Activated CD4-positive, alpha-beta T cell treated with anti-CD3 and anti-CD28 coated beads for 1 hour (primary cell): ENCODE data around the gene ACTN4.

Experiments
- DNase-seq: peaks from one replicate; pipeline ENCODE4 v3.0.0-alpha.2; 2020

ACTN4 gene

DNA sequence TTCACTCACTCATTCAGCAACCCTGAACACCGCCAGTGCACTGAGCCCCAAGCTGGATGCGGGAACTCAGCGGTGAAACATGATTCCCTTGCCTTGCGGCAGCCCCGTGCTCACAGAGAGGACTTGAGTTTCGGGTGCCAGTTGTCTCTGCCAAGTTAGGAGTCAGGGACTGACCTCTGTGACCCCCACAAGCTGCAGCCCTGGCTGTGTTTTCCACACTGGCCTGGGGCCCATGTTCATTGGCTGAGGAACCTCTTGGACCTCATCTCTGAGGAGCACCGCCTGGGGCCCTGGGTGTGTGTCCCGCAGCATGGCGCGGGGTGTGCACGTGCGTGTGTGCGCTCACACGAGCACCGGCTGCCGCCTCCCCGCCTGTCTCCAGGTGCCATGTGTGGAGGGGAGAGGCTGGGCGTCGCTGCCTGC is 65.8 kb downstream of the ACTN4 start:
- DNase-seq, result no peak

DNA sequence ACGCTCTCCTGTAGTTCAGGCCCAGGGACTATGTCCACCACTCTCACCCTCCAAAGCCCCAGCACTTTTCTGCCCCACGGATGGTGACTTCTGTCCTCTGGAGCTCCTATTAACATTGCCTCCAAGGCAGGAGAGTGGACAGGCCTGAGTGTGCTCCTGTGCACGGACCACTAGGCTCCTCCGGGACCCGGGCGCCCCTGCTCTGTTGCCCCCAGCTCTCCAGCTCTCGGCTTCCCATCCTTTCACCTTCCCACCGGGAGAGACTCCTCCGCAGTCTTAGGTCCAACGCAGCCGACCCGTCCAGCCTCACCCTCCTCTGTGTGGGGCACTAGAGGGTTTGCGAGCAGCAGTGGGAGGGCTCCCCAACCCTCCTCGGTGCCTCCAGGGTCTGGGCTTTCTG is 66.4 kb downstream of the ACTN4 start:
- DNase-seq, result no peak

DNA sequence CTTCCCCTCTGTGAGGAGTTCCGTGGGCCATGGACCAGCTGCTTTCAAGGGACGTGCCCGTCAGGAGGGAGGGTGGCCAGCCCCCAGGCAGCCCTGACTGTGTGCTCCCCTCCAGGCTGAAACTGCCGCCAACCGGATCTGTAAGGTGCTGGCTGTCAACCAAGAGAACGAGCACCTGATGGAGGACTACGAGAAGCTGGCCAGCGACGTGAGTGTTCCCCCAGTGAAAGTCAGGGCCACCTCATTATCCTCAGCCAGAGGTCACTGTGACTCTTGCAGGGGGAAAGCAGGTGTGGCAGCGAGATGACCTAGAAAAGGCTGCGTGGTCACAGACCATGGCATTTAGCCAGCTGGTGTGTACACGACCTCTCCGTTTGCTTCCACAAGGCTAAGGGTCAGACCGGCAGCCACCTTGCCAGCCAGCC is 66.9 kb downstream of the ACTN4 start:
- DNase-seq, result no peak

DNA sequence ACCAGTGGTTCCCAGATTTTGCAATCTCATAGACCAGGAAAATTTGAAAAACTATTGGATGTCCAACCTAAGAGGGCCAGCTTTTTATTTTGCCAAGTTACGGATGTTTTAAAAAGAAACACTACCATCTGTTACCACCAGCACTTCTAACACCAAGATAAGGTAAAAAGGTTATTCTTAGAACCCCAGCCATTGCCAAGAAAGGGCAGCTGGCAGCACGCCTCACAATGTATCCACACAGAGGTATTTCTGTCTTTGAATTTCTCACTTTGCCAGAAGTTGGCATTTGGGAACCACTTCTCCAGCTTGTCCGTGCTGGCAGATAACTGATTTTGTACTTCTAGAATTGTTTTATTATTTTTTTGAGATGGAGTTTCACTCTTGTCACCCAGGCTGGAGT is 68.1 kb downstream of the ACTN4 start:
- no peak for DNase-seq

DNA sequence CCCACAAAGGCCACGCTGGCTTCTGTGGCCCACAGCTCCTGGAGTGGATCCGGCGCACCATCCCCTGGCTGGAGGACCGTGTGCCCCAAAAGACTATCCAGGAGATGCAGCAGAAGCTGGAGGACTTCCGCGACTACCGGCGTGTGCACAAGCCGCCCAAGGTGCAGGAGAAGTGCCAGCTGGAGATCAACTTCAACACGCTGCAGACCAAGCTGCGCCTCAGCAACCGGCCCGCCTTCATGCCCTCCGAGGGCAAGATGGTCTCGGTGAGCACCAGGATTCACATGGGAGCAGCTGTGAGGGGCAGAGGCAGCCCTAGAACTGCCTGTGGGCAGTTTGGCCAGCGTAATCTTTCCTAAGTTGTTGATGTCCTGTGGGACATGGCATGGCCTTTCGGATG is 69.6 kb downstream of the ACTN4 start:
- DNase-seq, result no peak

DNA sequence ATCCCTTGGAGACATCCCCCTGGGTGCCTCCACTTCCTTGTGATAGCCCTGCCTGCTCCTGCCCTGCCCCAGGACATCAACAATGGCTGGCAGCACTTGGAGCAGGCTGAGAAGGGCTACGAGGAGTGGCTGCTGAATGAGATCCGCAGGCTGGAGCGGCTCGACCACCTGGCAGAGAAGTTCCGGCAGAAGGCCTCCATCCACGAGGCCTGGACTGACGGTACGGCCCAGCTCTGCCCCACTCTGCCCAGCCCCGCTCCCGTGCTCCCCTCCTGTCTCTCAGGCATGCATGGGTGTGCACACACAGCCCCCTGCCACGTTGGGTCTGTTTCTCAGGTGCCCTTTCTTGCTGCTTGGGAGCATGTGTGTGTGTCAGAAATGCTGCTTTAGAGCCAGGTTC is 70.4 kb downstream of the ACTN4 start:
- DNase-seq, result no peak

DNA sequence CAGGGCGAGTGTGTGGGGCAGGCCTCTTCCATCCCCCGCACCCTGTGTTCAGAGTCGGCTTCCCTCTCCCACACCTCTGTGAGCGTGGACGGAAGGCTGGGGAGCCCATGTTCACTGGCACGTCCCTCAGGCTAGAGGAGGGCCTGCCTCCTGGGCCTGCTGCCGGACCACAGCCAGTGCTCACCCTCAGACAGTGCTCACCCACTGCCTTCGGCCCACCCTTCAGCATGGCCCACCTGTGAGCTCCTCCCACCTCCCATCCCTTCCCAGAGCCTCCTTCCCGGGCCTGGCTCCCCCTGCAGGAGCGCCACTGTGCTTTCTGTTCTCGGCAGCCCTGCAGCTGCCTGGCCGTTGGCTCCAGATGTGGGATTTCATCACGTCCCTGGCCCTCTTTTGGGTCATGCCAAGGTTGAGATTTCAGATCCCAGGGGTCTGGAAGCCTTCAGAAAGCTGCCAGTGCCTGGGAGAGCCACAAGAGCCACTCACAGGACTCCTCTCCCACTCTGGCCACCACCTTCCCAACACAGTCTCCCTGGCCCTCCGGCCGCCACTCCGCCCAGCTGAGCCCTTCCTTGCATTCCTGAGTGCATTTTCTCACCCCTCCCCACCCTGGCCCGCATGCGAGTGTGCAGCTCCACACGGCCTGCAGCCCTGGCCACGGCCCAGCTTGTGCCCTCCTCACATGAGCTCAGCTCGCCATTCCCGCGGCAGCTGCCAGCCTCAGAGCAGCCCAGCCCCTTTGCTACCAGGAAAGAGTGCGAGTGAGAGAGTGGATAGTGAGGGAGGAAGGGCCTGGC is 71.5 kb downstream of the ACTN4 start:
- no peak for DNase-seq

DNA sequence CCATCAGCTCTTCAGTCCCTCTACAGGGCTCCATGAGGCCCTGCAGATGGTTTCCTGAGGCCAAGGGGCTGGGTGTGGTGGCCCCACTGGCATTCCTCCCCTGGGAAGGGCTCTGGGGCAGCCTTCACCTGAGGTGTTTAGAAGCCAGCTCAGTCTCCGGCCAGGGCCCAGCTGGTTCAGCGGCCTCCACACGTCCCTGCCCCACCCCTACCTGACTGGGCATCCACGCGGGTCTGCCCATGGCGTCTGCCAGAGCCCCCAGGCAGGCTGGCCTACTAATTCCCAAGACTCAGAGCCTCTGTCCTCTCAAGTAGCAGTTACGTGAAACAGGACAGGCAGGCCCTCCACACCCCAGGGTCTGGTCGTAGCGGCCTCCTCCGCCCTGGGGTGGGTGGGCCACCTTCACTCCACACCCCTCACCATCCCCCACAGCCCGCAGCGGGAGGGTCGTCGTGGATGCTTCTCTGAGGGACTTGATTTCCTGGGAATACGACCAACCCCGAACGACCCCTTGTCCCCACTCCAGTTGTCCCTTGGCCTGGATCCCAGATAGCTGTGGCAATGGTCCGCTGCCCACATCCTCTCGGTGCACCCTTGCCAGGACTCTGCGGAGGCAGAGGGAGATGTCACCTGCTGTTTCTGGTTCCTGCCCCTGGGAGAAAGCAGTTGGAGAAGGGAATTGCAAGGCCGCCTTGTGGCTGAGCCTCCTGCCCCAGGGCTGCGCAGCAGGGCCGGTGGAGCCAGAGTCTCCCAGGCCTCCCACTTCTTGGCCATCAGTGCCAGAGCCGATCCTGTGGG is 72.5 kb downstream of the ACTN4 start:
- DNase-seq, result no peak

DNA sequence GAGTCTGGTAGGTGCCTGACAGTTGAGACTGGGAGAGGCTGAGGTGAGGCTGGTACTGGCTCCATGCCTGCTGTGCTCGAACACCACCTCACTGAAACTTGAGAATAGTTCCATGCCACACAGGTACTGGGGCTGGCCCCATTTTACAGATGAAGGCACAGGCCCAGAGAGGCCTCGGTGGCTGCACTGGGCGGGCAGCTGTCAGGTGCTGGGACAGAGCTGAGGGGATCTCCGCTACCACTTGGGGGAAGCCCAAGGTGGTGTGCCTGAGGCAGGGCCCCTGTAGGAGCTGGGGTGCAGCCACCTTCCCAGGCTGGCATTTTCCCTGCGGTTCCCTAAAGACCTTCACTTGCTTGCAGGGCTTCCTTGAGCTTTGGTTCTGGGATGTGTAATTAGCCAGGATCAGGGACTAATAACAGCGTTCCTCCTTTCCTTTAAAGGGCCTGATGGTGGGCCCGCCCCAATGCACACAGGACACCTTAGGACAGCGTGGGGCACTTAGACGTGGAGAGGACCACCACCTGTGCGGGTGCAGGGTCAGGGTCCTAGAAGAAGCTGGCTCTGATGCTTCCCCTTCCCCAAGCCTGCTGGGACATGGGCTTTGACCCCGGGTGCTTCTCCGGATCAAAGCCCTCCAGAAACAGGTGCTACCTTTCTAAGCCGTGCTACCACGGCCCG is 73.2 kb downstream of the ACTN4 start:
- no peak for DNase-seq

DNA sequence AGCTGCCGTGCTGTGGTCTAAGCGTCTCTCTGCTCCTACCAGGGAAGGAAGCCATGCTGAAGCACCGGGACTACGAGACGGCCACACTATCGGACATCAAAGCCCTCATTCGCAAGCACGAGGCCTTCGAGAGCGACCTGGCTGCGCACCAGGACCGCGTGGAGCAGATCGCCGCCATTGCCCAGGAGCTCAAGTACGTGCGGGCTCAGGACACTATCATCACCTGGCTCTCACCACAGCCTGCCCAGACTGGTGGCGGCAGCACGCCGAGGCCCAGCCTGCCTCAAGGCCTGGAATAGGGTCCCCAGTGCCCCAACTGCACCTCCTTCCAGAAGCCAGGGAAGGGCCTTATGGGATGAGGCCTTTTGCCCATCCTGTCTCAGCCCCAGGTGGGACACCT is 74.0 kb downstream of the ACTN4 start:
- DNase-seq, result no peak

DNA sequence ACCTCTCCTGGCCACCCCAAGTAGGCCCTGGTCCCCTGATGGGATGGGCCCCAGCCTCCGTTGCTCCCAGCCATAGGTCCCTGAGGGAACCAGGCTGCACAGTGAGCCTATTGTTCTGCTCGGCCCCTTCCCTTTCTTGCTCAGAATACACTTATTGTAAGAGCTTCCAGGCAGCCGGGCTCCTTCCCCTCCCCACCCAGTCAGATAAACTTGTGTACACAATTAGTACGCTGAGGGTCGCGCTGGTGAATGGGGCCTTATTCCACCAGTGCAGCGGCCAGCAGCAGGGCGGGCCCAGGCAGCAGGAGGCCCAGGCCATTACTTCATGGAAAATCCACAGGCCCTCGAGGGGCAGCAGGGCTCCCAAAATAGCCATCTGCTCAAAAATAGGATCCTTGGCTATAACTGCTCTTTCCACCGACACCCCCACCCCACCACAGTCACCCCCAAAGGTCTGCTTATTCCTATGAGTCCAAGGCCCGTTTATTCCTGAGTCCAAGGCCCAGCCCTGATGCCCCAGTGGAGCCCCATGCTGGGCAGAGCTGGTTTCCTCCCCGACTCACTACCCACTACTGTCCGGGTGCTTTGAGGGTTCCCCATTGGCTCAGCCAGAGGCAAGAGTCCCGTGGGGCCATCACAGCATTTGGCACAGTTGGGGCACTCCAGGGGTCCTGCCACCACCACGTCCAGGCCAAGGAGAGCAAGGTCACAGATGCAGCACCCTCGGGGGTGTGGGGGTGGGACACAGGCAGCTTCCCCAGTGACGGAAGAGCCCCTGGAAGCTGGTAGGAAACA is 74.7 kb downstream of the ACTN4 start:
- no peak for DNase-seq

DNA sequence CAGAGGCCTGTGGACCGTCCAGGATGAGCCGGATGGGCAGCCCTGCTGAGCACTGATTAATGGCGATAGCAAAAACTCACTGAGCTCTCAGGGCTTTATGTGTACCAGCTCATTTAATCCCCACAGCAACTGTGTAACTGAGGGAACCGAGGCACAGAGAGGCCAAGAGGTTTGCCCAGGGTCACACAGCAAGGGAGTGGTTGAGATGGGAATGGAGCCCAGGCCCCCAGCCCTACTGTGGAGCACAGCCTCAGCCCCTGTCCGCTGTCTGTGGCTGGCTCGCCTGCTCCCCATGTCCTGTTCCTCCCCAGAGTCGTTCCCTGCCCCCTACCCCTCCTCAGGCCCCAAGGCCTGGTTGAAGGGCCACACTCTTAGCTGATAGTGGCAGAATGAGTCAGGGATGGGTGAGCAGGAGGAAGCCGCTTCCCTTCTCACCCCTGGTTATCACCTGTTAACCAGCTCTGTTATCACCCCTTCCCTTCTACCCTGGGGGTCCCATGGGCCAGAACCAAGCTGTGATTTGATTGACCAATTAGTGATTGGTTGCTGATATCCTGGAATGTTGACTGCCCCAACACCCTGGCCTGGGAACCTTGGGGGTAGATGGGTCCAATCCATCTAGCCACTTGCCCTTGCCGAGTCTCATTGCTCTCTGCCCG is 75.6 kb downstream of the ACTN4 start:
- no peak for DNase-seq

DNA sequence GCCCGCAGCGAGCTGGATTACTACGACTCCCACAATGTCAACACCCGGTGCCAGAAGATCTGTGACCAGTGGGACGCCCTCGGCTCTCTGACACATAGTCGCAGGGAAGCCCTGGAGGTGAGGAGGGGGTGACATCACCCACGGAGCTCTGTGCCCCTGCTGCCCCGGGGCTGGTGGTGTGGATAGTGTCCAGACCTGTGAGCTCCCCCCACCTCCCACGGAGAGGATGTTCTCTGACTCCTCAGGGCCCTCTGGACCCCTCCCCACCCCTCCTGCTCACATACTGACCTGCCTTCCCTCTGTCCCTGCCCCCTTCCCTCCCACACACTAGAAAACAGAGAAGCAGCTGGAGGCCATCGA is 76.1 kb downstream of the ACTN4 start:
- no peak for DNase-seq

DNA sequence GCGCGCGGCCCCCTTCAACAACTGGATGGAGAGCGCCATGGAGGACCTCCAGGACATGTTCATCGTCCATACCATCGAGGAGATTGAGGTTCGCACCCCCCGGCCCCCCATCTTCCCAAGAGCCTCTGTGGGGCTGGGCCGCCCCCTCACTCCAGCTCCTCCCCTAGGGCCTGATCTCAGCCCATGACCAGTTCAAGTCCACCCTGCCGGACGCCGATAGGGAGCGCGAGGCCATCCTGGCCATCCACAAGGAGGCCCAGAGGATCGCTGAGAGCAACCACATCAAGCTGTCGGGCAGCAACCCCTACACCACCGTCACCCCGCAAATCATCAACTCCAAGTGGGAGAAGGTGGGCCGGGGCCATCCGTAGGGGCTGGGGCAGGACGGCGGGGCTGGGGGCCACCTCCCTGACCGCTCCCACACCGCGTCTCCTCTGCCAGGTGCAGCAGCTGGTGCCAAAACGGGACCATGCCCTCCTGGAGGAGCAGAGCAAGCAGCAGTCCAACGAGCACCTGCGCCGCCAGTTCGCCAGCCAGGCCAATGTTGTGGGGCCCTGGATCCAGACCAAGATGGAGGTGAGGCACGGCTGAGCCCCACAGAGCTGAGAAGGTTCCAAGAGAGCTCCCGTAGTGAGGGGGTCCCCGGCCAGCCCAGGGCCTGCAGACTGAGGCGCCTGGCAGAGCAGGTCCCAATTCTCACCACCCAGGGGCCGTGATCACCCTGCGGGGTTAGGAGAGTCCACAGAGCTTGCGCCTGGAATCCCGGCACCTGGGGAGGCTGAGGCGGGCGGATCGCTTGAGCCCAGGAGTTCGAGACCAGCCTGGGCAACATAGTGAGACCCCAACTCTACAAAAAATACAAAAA is 76.8 kb downstream of the ACTN4 start:
- no peak for DNase-seq

DNA sequence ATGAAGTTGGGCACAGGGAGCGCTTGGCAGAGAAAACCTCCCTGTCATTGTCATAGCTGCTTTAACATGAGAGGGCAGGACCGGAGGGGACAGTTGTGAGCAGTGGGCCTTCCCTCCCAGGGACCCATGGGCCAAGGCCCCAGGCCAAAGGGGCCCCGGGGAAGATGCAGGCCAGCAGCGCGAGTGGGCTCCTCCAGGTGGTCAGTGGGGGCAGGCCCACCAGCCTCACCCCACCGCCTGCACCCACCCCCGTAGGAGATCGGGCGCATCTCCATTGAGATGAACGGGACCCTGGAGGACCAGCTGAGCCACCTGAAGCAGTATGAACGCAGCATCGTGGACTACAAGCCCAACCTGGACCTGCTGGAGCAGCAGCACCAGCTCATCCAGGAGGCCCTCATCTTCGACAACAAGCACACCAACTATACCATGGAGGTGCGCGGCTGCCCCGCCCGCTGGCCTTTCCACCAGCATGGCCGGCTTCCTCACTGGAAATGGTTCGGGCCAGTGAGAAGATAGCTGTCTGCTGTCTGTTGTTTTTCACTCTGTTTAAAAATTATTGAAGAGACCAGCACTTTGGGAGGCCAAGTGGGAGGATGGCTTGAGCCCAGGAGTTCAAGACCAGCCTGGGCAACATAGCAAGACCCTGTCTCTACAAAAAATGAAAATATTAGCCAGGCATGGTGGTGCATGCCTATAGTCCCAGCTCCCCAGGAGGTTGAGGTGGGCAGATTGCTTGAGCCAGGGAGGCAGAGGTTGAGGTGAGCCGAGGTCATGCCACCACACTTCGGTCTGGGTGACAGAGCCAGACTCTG is 78.2 kb downstream of the ACTN4 start:
- no peak for DNase-seq

DNA sequence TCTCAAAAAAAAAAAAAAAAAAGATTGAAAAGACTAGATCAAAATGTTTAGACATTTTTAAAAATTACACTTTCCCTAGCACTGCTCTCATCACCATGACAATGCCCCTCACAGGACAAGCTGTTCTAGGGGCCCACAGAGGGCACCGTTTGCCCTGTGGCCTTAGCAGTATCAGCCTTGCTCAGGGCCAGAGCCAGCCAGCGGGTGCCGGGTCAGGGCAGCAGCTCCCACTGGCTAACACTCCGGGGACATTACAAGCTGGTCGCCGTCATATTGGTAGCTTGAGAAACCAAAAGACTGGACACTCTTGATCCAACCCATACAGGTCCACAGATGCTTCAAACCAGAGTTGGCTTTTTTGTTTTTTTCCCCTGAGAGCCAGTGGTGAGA is 78.8 kb downstream of the ACTN4 start:
- DNase-seq, result no peak

DNA sequence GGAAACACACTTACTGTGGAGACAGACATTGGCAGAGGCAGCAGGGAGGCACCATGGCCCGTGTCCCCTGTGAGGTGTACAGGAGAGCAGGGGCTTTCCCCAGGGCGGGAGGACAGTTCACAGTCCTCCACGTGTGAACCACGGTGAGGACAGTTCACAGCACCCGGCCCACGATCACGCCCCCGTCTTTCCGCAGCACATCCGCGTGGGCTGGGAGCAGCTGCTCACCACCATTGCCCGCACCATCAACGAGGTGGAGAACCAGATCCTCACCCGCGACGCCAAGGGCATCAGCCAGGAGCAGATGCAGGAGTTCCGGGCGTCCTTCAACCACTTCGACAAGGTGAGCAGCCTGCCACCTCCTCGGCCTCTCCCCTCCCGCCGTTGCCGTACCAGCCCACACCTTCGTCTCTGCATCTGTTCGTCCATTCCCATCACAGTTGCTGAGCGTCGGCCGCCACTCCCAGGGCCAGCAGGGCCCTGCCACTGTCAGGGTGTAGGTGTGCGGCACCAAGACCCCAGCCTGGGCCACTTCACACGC is 79.4 kb downstream of the ACTN4 start:
- no peak for DNase-seq

DNA sequence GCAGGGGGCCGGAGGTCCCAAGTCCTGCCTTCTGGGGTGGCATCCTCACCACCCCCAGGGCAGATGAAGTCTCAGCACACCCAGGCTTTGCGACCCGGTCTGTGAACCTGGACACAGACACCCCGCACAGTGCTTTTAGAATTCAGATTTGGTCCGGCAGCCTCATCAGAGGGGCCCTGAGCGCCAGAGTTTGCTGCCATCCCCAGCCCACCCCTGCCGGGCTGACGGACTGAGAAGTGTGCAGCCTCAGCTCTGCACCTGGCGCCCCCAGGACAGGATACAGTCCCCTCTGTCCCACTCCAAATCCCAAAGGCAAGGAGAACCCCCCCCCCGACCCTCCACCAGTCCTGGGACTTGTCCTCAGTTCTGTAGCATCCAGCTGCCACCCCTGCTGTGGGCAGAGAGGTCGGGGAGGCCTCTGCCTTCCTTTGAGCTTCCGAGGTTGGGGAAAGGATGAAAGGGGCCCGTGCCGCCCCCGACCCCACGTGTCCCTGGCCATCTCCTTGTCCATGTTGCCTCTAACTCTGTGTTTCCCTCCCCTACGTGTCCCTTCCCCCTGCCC is 79.9 kb downstream of the ACTN4 start:
- DNase-seq, result no peak

DNA sequence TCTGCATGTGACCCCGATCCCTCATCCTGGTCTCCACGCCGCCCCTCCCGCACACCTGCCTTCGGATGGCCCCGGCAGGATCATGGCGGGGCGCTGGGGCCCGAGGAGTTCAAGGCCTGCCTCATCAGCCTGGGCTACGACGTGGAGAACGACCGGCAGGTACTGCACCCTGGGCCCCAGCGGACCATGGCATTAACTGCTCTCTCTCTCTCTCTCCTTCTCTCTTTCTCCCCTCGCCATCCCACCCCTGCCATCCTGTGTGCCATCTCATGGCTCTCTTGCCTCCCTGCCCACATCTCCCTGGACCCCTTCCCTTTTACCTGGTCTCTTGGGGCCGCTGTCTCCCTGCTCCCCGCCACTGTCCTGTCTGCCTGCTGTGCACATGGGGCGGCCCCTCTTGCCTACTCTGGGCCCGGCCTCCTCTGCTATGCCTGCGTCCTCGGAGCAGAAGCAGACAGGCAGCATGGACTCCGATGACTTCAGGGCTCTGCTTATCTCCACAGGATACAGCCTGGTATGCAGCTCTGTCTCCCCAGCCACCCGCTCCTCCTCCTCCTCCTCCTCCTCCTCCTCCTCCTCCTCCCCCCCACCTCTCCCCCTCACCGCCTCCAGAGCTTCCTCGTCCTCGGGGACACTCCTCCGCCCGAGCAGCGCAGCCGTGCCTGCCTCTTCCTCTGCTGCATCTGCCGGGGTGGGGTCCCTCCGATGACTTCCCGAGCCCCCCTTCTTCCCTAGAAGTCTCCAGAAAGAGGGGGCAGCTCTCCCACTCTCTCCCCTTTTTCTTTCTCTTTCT is 80.6 kb downstream of the ACTN4 start:
- no peak for DNase-seq
